Measurements from ENCODE around the gene MAJIN. TPM values are rescaled to one million over a fixed set of nuclear protein-coding genes. Genes with fewer than 3 reads are reported as not detected.
"Not testable (repeated sequence)": the region's sequence is repeated elsewhere in the genome, so short reads cannot be mapped to it uniquely, and the experiment has no call there.

The MAJIN gene
- total RNA-seq, 2 donors from 2014 or later: 7.4 TPM; not detected in 1

GRCh38 chr11:65013130-65013887 is 41.4 kb upstream of the MAJIN start:
- no peaks in the 10 kb centered on the region for H3K36me3 ChIP-seq
- H3K9me3 ChIP-seq: no peaks in the 10 kb centered on the region
- 15% methylated on average over 22 of the region's 22 CpGs for WGBS
- peak; percentile 84 for DNase-seq (ENCODE audit: low spot score)
- H3K4me1 ChIP-seq (replicated peaks): no peaks in the 10 kb centered on the region
- H3K27ac ChIP-seq: peak overlapping the region; percentile 99
- intact Hi-C loops (cut with DNase I): loop anchor here (1.0 kb wide), 1 partner anchor 105 kb away; no protein-coding TSS in a partner anchor
- TF ChIP-seq CTCF (IDR thresholded peaks at IDR 0.05): peak; percentile 33 to 90 (median 82)
- TF ChIP-seq POLR2A (IDR thresholded peaks at IDR 0.05): no peak
- peak; percentile 52 for TF ChIP-seq POLR2AphosphoS5 (IDR thresholded peaks at IDR 0.05)
- no peaks in the 10 kb centered on the region for H3K27me3 ChIP-seq (replicated peaks; ENCODE audit: insufficient read depth)
- peak overlapping the region; percentile 68 to 76 for H3K4me3 ChIP-seq

- no peak overlapping the region for H3K4me3 ChIP-seq
- WGBS: 85% methylated on average over 2 of the region's 2 CpGs
- H3K36me3 ChIP-seq: no peaks in the 10 kb centered on the region
- intact Hi-C loops (cut with DNase I): no loop called here
- DNase-seq (ENCODE audit: low spot score): no peak
- no peak overlapping the region for H3K27ac ChIP-seq
- no peaks in the 10 kb centered on the region for H3K27me3 ChIP-seq (replicated peaks; ENCODE audit: insufficient read depth)
- no peaks in the 10 kb centered on the region for H3K9me3 ChIP-seq
- TF ChIP-seq POLR2A (IDR thresholded peaks at IDR 0.05) (no peak), POLR2AphosphoS5 (IDR thresholded peaks at IDR 0.05) (no peak), CTCF (IDR thresholded peaks at IDR 0.05) (no peak)
- H3K4me1 ChIP-seq (replicated peaks): no peaks in the 10 kb centered on the region
These were observed 37.0 kb upstream of the MAJIN start for GRCh38 chr11:65008873-65009272.

GRCh38 chr11:65008016-65008415 is 36.1 kb upstream of the MAJIN start:
- DNase-seq (ENCODE audit: low spot score): no peak
- Histone ChIP-seq H3K27me3 (replicated peaks; ENCODE audit: insufficient read depth) (no peaks in the 10 kb centered on the region), H3K4me1 (replicated peaks) (no peaks in the 10 kb centered on the region), H3K4me3 (no peak overlapping the region), H3K9me3 (no peaks in the 10 kb centered on the region), H3K27ac (no peak overlapping the region), H3K36me3 (no peaks in the 10 kb centered on the region)
- WGBS: 68% methylated on average over 7 of the region's 7 CpGs
- intact Hi-C loops (cut with DNase I): no loop called here
- no peak for TF ChIP-seq POLR2AphosphoS5 (IDR thresholded peaks at IDR 0.05)
- no peak for TF ChIP-seq POLR2A (IDR thresholded peaks at IDR 0.05)
- TF ChIP-seq CTCF (IDR thresholded peaks at IDR 0.05): no peak

- DNase-seq (ENCODE audit: low spot score); H3K27me3 ChIP-seq (replicated peaks; ENCODE audit: insufficient read depth); H3K27ac ChIP-seq; H3K36me3 ChIP-seq; intact Hi-C loops (cut with DNase I); H3K4me3 ChIP-seq; H3K4me1 ChIP-seq (replicated peaks); H3K9me3 ChIP-seq: not testable (repeated sequence)
- 73% methylated on average over 3 of the region's 3 CpGs for WGBS
These were observed 32.1 kb upstream of the MAJIN start for GRCh38 chr11:65003968-65004367.

GRCh38 chr11:65003282-65003681 is 31.4 kb upstream of the MAJIN start:
- WGBS: 52% methylated on average over 7 of the region's 7 CpGs
- intact Hi-C loops (cut with DNase I): no loop called here

More at GRCh38 chr11:65003282-65003681, 31.4 kb upstream of the MAJIN start:
- H3K4me1 ChIP-seq (replicated peaks): no peaks in the 10 kb centered on the region
- H3K27ac ChIP-seq: no peak overlapping the region
- no peaks in the 10 kb centered on the region for H3K9me3 ChIP-seq
- no peaks in the 10 kb centered on the region for H3K27me3 ChIP-seq (replicated peaks; ENCODE audit: insufficient read depth)
- H3K36me3 ChIP-seq: no peaks in the 10 kb centered on the region
- TF ChIP-seq POLR2A (IDR thresholded peaks at IDR 0.05) (no peak), POLR2AphosphoS5 (IDR thresholded peaks at IDR 0.05) (no peak), CTCF (IDR thresholded peaks at IDR 0.05) (no peak)
- DNase-seq (ENCODE audit: low spot score): no peak
- no peak overlapping the region for H3K4me3 ChIP-seq

Data from prostate gland (tissue), 2 donors.